Measurements from ENCODE around the gene CYLD. TPM values are rescaled to one million over a fixed set of nuclear protein-coding genes. Genes with fewer than 3 reads are reported as not detected.

CYLD gene
- total RNA-seq, 4 donors from 2014 or later: 5.2 to 56.5 (median 34.1) TPM

- no peak for TF ChIP-seq EP300 (IDR thresholded peaks at IDR 0.05; ENCODE audit: low read depth)
- TF ChIP-seq CTCF (IDR thresholded peaks at IDR 0.05): no peak
- no peak for TF ChIP-seq POLR2AphosphoS5 (IDR thresholded peaks at IDR 0.05)
- no peak for TF ChIP-seq POLR2A (IDR thresholded peaks at IDR 0.05)
Measured at GRCh38 chr16:50833929-50834328, 92.0 kb downstream of the CYLD start.

GRCh38 chr16:50834701-50835100 is 92.8 kb downstream of the CYLD start:
- Histone ChIP-seq H3K9me3 (no peaks in the 10 kb centered on the region), H3K36me3 (no peaks in the 10 kb centered on the region), H3K27ac (no peak overlapping the region), H3K4me1 (no peaks in the 10 kb centered on the region), H3K27me3 (no peaks in the 10 kb centered on the region), H3K4me3 (no peak overlapping the region)
- intact Hi-C loops (cut with DNase I; ENCODE audit: low total_unique reads): no loop called here
- WGBS, 2 donors (ENCODE audit: low coverage in 1 of 2): 86 to 92% methylated on average over 1 to 4 of the region's 4 CpGs
- in situ Hi-C loops (cut with MboI; ENCODE audit: low pct_ligation_motif_present in 1 of 4, low pct_unique_long_range_greater_than_20kb in 1 of 4, low sequenced_read_pairs in 3 of 4): loop anchor here in 1 of 4 donors (25.0 kb wide), 1 partner anchor 103 kb away; no protein-coding TSS in a partner anchor
- TF ChIP-seq EP300 (IDR thresholded peaks at IDR 0.05; ENCODE audit: low read depth) (no peak), CTCF (IDR thresholded peaks at IDR 0.05) (no peak), POLR2AphosphoS5 (IDR thresholded peaks at IDR 0.05) (no peak), POLR2A (IDR thresholded peaks at IDR 0.05) (no peak)
- DNase-seq: no peak

More at GRCh38 chr16:50833929-50834328, 92.0 kb downstream of the CYLD start:
- H3K27me3 ChIP-seq: no peaks in the 10 kb centered on the region
- H3K4me1 ChIP-seq: no peaks in the 10 kb centered on the region
- 77 to 80% methylated on average over 1 to 3 of the region's 3 CpGs for WGBS, 2 donors (ENCODE audit: low coverage in 1 of 2)
- intact Hi-C loops (cut with DNase I; ENCODE audit: low total_unique reads) (no loop called here), in situ Hi-C loops (cut with MboI; ENCODE audit: low pct_ligation_motif_present in 1 of 4, low pct_unique_long_range_greater_than_20kb in 1 of 4, low sequenced_read_pairs in 3 of 4) (loop anchor here in 1 of 4 donors (25.0 kb wide), 1 partner anchor 103 kb away; no protein-coding TSS in a partner anchor)
- H3K4me3 ChIP-seq: no peak overlapping the region
- no peaks in the 10 kb centered on the region for H3K9me3 ChIP-seq
- no peaks in the 10 kb centered on the region for H3K36me3 ChIP-seq
- no peak for DNase-seq
- H3K27ac ChIP-seq: no peak overlapping the region

GRCh38 chr16:50835358-50836060 is 93.6 kb downstream of the CYLD start:
- no peak overlapping the region for H3K27ac ChIP-seq
- no peaks in the 10 kb centered on the region for H3K9me3 ChIP-seq
- TF ChIP-seq EP300 (IDR thresholded peaks at IDR 0.05; ENCODE audit: low read depth): no peak
- TF ChIP-seq POLR2A (IDR thresholded peaks at IDR 0.05): no peak
- no peak for TF ChIP-seq CTCF (IDR thresholded peaks at IDR 0.05)
- TF ChIP-seq POLR2AphosphoS5 (IDR thresholded peaks at IDR 0.05): no peak
- DNase-seq: no peak
- H3K4me1 ChIP-seq: no peaks in the 10 kb centered on the region
- no peak overlapping the region for H3K4me3 ChIP-seq
- 60 to 68% methylated on average over 1 to 10 of the region's 10 CpGs for whole genome bisulfite sequencing, 2 donors (ENCODE audit: low coverage in 1 of 2)
- intact Hi-C loops (cut with DNase I; ENCODE audit: low total_unique reads): no loop called here
- in situ Hi-C loops (cut with MboI; ENCODE audit: low pct_ligation_motif_present in 1 of 4, low pct_unique_long_range_greater_than_20kb in 1 of 4, low sequenced_read_pairs in 3 of 4): loop anchor here in 1 of 4 donors (25.0 kb wide), 1 partner anchor 102 kb away; no protein-coding TSS in a partner anchor
- H3K36me3 ChIP-seq: no peaks in the 10 kb centered on the region
- peaks cover under 1% of the 10 kb centered on the region for H3K27me3 ChIP-seq

GRCh38 chr16:50836121-50836621 is 94.3 kb downstream of the CYLD start:
- H3K36me3 ChIP-seq: no peaks in the 10 kb centered on the region
- no peak overlapping the region for H3K27ac ChIP-seq
- 56 to 64% methylated on average over 6 to 10 of the region's 10 CpGs for WGBS, 2 donors (ENCODE audit: low coverage in 1 of 2)
- peaks cover 0 to 3% (median 1%) of the 10 kb centered on the region in 4 donors for H3K4me1 ChIP-seq
- no peak overlapping the region for H3K4me3 ChIP-seq
- no peaks in the 10 kb centered on the region for H3K9me3 ChIP-seq
- H3K27me3 ChIP-seq: peaks cover 7% of the 10 kb centered on the region
- intact Hi-C loops (cut with DNase I; ENCODE audit: low total_unique reads): no loop called here
- in situ Hi-C loops (cut with MboI; ENCODE audit: low pct_ligation_motif_present in 1 of 4, low pct_unique_long_range_greater_than_20kb in 1 of 4, low sequenced_read_pairs in 3 of 4): loop anchor here in 1 of 4 donors (25.0 kb wide), 1 partner anchor 101 kb away; no protein-coding TSS in a partner anchor
- no peak for DNase-seq
- TF ChIP-seq POLR2AphosphoS5 (IDR thresholded peaks at IDR 0.05) (no peak), CTCF (IDR thresholded peaks at IDR 0.05) (no peak), POLR2A (IDR thresholded peaks at IDR 0.05) (no peak), EP300 (IDR thresholded peaks at IDR 0.05; ENCODE audit: low read depth) (no peak)

Measured in transverse colon (tissue), 4 donors.